Measurements from ENCODE around the gene CHRDL1.

Gene CHRDL1

GRCh38 chrX:110741213-110741796 is 54.3 kb downstream of the CHRDL1 start:
- DNase-seq: no peak

- DNase-seq: no peak
These were observed 60.6 kb downstream of the CHRDL1 start for GRCh38 chrX:110734894-110735541.

GRCh38 chrX:110734271-110734670 is 61.3 kb downstream of the CHRDL1 start:
- no peak for DNase-seq

- DNase-seq: no peak
These were observed 62.5 kb downstream of the CHRDL1 start for GRCh38 chrX:110733166-110733565.

- DNase-seq: no peak
These were observed 63.4 kb downstream of the CHRDL1 start for GRCh38 chrX:110732266-110732665.

GRCh38 chrX:110723844-110724243 is 71.8 kb downstream of the CHRDL1 start:
- DNase-seq: no peak

- DNase-seq: no peak
These were observed 73.5 kb downstream of the CHRDL1 start for GRCh38 chrX:110722135-110722534.

GRCh38 chrX:110713666-110714065 is 82.0 kb downstream of the CHRDL1 start:
- DNase-seq: no peak

GRCh38 chrX:110706446-110706845 is 89.2 kb downstream of the CHRDL1 start:
- DNase-seq: no peak

GRCh38 chrX:110703641-110704040 is 92.0 kb downstream of the CHRDL1 start:
- DNase-seq: no peak

- DNase-seq: no peak
These were observed 96.5 kb downstream of the CHRDL1 start for GRCh38 chrX:110699109-110699508.

- no peak for DNase-seq
These were observed 96.9 kb downstream of the CHRDL1 start for GRCh38 chrX:110698696-110699095.

- DNase-seq: no peak
These were observed 102.8 kb downstream of the CHRDL1 start for GRCh38 chrX:110692866-110693265.

- DNase-seq: no peak
These were observed 104.2 kb downstream of the CHRDL1 start for GRCh38 chrX:110691446-110691845.

GRCh38 chrX:110684653-110685052 is 111.0 kb downstream of the CHRDL1 start:
- no peak for DNase-seq

- no peak for DNase-seq
These were observed 111.7 kb downstream of the CHRDL1 start for GRCh38 chrX:110683925-110684324.

- DNase-seq: no peak
These were observed 117.0 kb downstream of the CHRDL1 start for GRCh38 chrX:110678591-110678990.

GRCh38 chrX:110675886-110676285 is 119.7 kb downstream of the CHRDL1 start:
- no peak for DNase-seq

GRCh38 chrX:110671068-110671803 is 124.4 kb downstream of the CHRDL1 start:
- DNase-seq: no peak

- no peak for DNase-seq
These were observed 126.0 kb downstream of the CHRDL1 start for GRCh38 chrX:110669572-110669971.

- no peak for DNase-seq
These were observed 127.9 kb downstream of the CHRDL1 start for GRCh38 chrX:110667706-110668105.

- DNase-seq: no peak
These were observed 130.2 kb downstream of the CHRDL1 start for GRCh38 chrX:110665223-110666002.

- no peak for DNase-seq
These were observed 138.5 kb downstream of the CHRDL1 start for GRCh38 chrX:110657073-110657472.
